CD14-positive monocyte (primary cell): ENCODE results near the gene PACC1. TPM values are rescaled to one million over a fixed set of nuclear protein-coding genes. Genes with fewer than 3 reads are reported as not detected.
A peak's percentile ranks its signal among the peaks of the same experiment; 100 is the strongest.

ENCODE experiments used
- DNase-seq, 3 donors: peaks; one replicate each; pipeline ENCODE4 v3.0.0-alpha.2; 2011 to 2022
- H2AFZ ChIP-seq: 2 replicates; pipeline ENCODE4 v1.6.0; 2012; ENCODE audit warnings: mild to moderate bottlenecking, low read depth, low read length, inconsistent platforms; ENCODE audit not compliant: insufficient read depth, poor library complexity, severe bottlenecking
- H3K27ac ChIP-seq, 2 donors: 1 replicate in 1 of 2; 2 replicates in 1 of 2; pipeline ENCODE4 v1.5.1; 2012 to 2013; ENCODE audit warnings: low read length in 2 of 2, control low read depth in 1 of 2, inconsistent platforms in 1 of 2, low read depth in 1 of 2, mild to moderate bottlenecking in 1 of 2
- H3K27me3 ChIP-seq, 2 donors: one replicate each; pipeline versions ENCODE4 v1.6.0 to v1.6.1; 2011 to 2013; ENCODE audit warnings: low read length in 2 of 2; ENCODE audit not compliant: control insufficient read depth in 2 of 2, insufficient read depth in 2 of 2
- H3K36me3 ChIP-seq, 2 donors: replicated peaks in 1 of 2; 1 replicate in 1 of 2; 2 replicates in 1 of 2; pipeline versions ENCODE4 v1.5.1 to v1.6.1; 2012 to 2013; ENCODE audit warnings: low read length in 2 of 2, control low read depth in 1 of 2, inconsistent platforms in 1 of 2, mild to moderate bottlenecking in 1 of 2; ENCODE audit not compliant: insufficient read depth in 2 of 2, control insufficient read depth in 1 of 2
- H3K4me1 ChIP-seq, 2 donors: 1 replicate in 1 of 2; 2 replicates in 1 of 2; pipeline versions ENCODE4 v1.5.1 to v1.6.1; 2012 to 2013; ENCODE audit warnings: low read length in 2 of 2, control low read depth in 1 of 2, inconsistent platforms in 1 of 2, mild to moderate bottlenecking in 1 of 2, moderate library complexity in 1 of 2; ENCODE audit not compliant: insufficient read depth in 2 of 2, control insufficient read depth in 1 of 2
- H3K4me2 ChIP-seq: replicated peaks from 2 replicates; pipeline ENCODE3; 2012; ENCODE audit warnings: low read length, moderate library complexity, mild to moderate bottlenecking; ENCODE audit not compliant: poor library complexity, severe bottlenecking; ENCODE audit errors: extremely low read depth
- H3K4me3 ChIP-seq, 3 experiments: fragments of 200-600 bp in 1 of 3; sonication (generic) in 1 of 3; replicated peaks in 1 of 3; 1 replicate in 2 of 3; 2 replicates in 1 of 3; pipeline ENCODE4 v1.5.1; 2011 to 2013; ENCODE audit warnings: low read length in 3 of 3, mild to moderate bottlenecking in 3 of 3, control low read depth in 2 of 3, low read depth in 2 of 3, inconsistent platforms in 1 of 3, moderate library complexity in 1 of 3
- H3K79me2 ChIP-seq: 2 replicates; pipeline ENCODE4 v1.6.0; 2012; ENCODE audit warnings: mild to moderate bottlenecking, control low read depth, inconsistent platforms, low read length, moderate library complexity; ENCODE audit not compliant: insufficient read depth
- H3K9ac ChIP-seq: 2 replicates; pipeline ENCODE4 v1.6.0; 2017; ENCODE audit warnings: low read length, mild to moderate bottlenecking; ENCODE audit not compliant: insufficient read depth, poor library complexity, severe bottlenecking
- H3K9me3 ChIP-seq, 2 donors: replicated peaks in 1 of 2; 1 replicate in 1 of 2; 2 replicates in 1 of 2; pipeline versions ENCODE4 v1.5.1 to v1.6.1; 2012 to 2013; ENCODE audit warnings: low read length in 2 of 2, control low read depth in 1 of 2; ENCODE audit not compliant: control insufficient read depth in 1 of 2, insufficient read depth in 1 of 2
- H4K20me1 ChIP-seq: 2 replicates; pipeline ENCODE4 v1.6.0; 2012; ENCODE audit warnings: mild to moderate bottlenecking, low read length, control low read depth, moderate library complexity; ENCODE audit not compliant: insufficient read depth
- H3K27ac Mint-ChIP-seq, 7 donors: one replicate each; pipeline ENCODE4 v1.8.0; 2020; ENCODE audit warnings: mild to moderate bottlenecking in 7 of 7, mixed read lengths in 7 of 7, moderate library complexity in 6 of 7, inconsistent platforms in 2 of 7
- H3K27me3 Mint-ChIP-seq, 3 donors: one replicate each; pipeline ENCODE4 v1.8.0; 2021 to 2022; ENCODE audit warnings: low read depth in 3 of 3, mild to moderate bottlenecking in 3 of 3, mixed read lengths in 3 of 3, moderate library complexity in 3 of 3, inconsistent platforms in 1 of 3
- H3K36me3 Mint-ChIP-seq, 2 donors: one replicate each; pipeline ENCODE4 v1.8.0; 2020; ENCODE audit warnings: mixed read lengths in 2 of 2, inconsistent platforms in 1 of 2, mild to moderate bottlenecking in 1 of 2
- H3K4me1 Mint-ChIP-seq: one replicate; pipeline ENCODE4 v1.8.0; 2020; ENCODE audit warnings: mild to moderate bottlenecking, mixed read lengths
- H3K4me3 Mint-ChIP-seq, 2 donors: one replicate each; pipeline ENCODE4 v1.8.0; 2020; ENCODE audit warnings: mild to moderate bottlenecking in 2 of 2, mixed read lengths in 2 of 2, moderate library complexity in 1 of 2
- H3K9me3 Mint-ChIP-seq, 7 donors: one replicate each; pipeline ENCODE4 v1.8.0; 2020 to 2022; ENCODE audit warnings: mixed read lengths in 7 of 7, mild to moderate bottlenecking in 6 of 7, moderate library complexity in 6 of 7, inconsistent platforms in 2 of 7
- WGBS: methylation state at CpG from one replicate; pipeline ENCODE4 v1.1.5; 2013; ENCODE audit warnings: missing lambda C conversion rate; ENCODE audit not compliant: insufficient coverage; 5-methylcytosine and 5-hydroxymethylcytosine counted together
- intact Hi-C, 2 donors: fragments of 100-400 bp; cut with micrococcal nuclease; formaldehyde crosslinking; loops; one replicate each; pipeline versions ENCODE4 v1.15.0 to v1.15.1; 2023
- polyA plus RNA-seq, 3 donors: library from polyadenylated mRNA; depleted of rRNA in 1 of 3; unstranded in 2 of 3; stranded (reverse) in 1 of 3; fragments of 300-500 nt in 2 of 3; fragments of >200 nt in 1 of 3; fragmentation: Illumina TruSeq in 2 of 3; gene quantifications; 1 replicate in 2 of 3; 2 replicates in 1 of 3; pipeline ENCODE4 v1.2.3, GENCODE V29; 2012 to 2021
- TF ChIP-seq, protein P1 (sequence below): fragments of 200-600 bp; IDR thresholded peaks from one replicate; pipeline ENCODE4 v1.8.0; 2022; ENCODE audit warnings: antibody characterized with exemption, mild to moderate bottlenecking

The PACC1 gene
- polyA plus RNA-seq, 3 donors: 14.0 to 16.6 (median 14.7) TPM

DNA sequence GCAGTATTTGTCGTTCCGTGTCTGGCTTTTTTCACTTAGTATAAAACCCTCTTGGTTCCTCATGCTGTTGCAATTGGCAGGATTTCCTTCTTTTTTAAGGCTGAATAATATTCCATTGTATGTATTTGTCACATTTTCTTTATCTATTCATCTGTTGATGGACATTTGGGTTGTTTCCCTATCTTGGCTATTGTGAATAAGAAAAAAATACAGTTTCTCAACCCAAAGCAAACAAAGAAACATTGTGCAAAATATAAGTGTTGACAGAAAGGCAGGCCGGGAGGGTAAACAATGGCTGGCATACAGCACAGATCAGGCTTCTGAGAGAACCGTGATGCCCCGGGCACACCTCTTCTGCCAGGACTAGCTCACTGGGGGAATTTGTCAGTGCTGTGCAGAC, 45.0 kb upstream of the PACC1 start:
- H3K36me3 Mint-ChIP-seq: no peaks in the 10 kb centered on the region
- H3K4me3 Mint-ChIP-seq: no peak overlapping the region
- H3K27me3 ChIP-seq: no peaks in the 10 kb centered on the region
- H3K27me3 Mint-ChIP-seq: peaks cover 0 to 4% (median 0%) of the 10 kb centered on the region in 3 donors
- no peak overlapping the region for H3K4me3 ChIP-seq
- H3K9ac ChIP-seq: no peak overlapping the region
- peaks cover 0 to 7% (median 0%) of the 10 kb centered on the region in 7 donors for H3K9me3 Mint-ChIP-seq
- no peaks in the 10 kb centered on the region for H3K36me3 ChIP-seq
- intact Hi-C loops: loop anchor here (5.0 to 10.0 kb wide), 6 partner anchors 92 to 535 kb away; no protein-coding TSS in a partner anchor
- no peaks in the 10 kb centered on the region for H3K4me1 ChIP-seq
- H3K4me2 ChIP-seq: no peak overlapping the region
- no peaks in the 10 kb centered on the region for H3K79me2 ChIP-seq
- TF ChIP-seq, protein P1, sequence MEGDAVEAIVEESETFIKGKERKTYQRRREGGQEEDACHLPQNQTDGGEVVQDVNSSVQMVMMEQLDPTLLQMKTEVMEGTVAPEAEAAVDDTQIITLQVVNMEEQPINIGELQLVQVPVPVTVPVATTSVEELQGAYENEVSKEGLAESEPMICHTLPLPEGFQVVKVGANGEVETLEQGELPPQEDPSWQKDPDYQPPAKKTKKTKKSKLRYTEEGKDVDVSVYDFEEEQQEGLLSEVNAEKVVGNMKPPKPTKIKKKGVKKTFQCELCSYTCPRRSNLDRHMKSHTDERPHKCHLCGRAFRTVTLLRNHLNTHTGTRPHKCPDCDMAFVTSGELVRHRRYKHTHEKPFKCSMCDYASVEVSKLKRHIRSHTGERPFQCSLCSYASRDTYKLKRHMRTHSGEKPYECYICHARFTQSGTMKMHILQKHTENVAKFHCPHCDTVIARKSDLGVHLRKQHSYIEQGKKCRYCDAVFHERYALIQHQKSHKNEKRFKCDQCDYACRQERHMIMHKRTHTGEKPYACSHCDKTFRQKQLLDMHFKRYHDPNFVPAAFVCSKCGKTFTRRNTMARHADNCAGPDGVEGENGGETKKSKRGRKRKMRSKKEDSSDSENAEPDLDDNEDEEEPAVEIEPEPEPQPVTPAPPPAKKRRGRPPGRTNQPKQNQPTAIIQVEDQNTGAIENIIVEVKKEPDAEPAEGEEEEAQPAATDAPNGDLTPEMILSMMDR: no peak
- H3K9me3 ChIP-seq: no peaks in the 10 kb centered on the region
- no peak for DNase-seq
- H3K27ac ChIP-seq: no peak overlapping the region
- no peak overlapping the region for H2AFZ ChIP-seq
- peaks cover 10% of the 10 kb centered on the region for H3K4me1 Mint-ChIP-seq
- WGBS: 93% methylated on average over 3 of the region's 5 CpGs
- no peaks in the 10 kb centered on the region for H4K20me1 ChIP-seq
- H3K27ac Mint-ChIP-seq: peak overlapping the region in 1 of 7 donors; percentile 66

DNA sequence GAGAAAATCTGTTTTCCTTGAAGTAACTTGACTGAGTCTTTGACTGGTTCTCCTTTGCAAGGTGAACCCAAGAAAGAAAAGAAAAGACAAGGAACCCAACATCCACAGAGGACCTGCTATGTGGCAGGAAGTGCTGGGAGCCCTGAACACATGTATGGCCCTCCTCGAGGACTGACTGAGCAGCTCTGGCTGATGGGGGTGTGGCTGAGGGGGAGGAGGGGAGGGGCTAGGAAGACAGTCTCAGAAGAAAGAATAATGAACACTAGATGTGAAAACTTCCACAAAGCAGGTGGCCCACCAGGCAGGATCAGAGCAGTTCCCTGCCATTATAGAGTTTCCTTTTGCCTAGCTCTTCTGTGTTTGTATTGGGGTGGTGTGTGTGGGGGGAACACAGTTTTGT, 44.1 kb upstream of the PACC1 start:
- H3K27ac Mint-ChIP-seq: peak overlapping the region in 1 of 7 donors; percentile 6

More for the DNA sequence above, 44.1 kb upstream of the PACC1 start:
- Mint-ChIP-seq H3K27me3 (peaks cover 0 to 6% (median 3%) of the 10 kb centered on the region in 3 donors), H3K36me3 (no peaks in the 10 kb centered on the region), H3K4me3 (no peak overlapping the region), H3K4me1 (peaks cover 10% of the 10 kb centered on the region), H3K9me3 (peaks cover 0 to 7% (median 0%) of the 10 kb centered on the region in 7 donors)
- no peak overlapping the region for H3K4me2 ChIP-seq
- no peaks in the 10 kb centered on the region for H3K79me2 ChIP-seq
- intact Hi-C loops: loop anchor here (5.0 to 10.0 kb wide), 6 partner anchors 92 to 536 kb away; no protein-coding TSS in a partner anchor
- no peak overlapping the region for H3K4me3 ChIP-seq
- TF ChIP-seq, protein P1: no peak
- H3K9me3 ChIP-seq: no peaks in the 10 kb centered on the region
- no peak for DNase-seq
- H2AFZ ChIP-seq: no peak overlapping the region
- H3K36me3 ChIP-seq: no peaks in the 10 kb centered on the region
- no CpG with 5 or more reads among the region's 1 CpG for WGBS
- no peak overlapping the region for H3K9ac ChIP-seq
- H3K4me1 ChIP-seq: no peaks in the 10 kb centered on the region
- H3K27me3 ChIP-seq: no peaks in the 10 kb centered on the region
- no peak overlapping the region for H3K27ac ChIP-seq
- H4K20me1 ChIP-seq: no peaks in the 10 kb centered on the region
